ENCODE measurements around the gene WTIP.

GRCh38 chr19:34459614-34460013 lies 21.9 kb upstream of the WTIP start:
- TF ChIP-seq CTCF (IDR thresholded peaks at IDR 0.05 in 4 of 5, conservative IDR thresholded peaks at IDR 0.05 in 1 of 5) (no peak), POLR2A (IDR thresholded peaks at IDR 0.05) (no peak)

Data from gastrocnemius medialis (tissue), 4 donors.